ENCODE data around the gene ZMYM4.

DNA sequence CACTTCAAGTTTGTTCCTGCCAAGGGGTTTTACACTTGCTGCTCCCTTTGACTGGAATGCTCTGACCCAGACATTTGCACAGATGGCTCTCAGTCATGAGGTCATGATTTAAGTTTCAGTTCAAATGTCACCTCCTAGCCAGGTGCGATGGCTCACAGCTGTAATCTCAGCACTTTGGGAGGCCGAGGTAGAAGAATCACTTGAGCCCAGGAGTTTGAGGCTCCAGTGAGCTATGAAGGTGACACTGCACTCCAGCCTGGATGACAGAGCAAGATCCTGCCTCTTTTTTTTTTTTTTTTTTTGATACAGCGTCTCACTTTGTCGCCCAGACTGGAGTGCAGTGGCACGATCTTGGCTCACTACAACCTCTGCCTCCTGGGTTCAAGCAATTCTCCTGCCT, 4.5 kb upstream of the ZMYM4 start:
- TF ChIP-seq, protein P1, sequence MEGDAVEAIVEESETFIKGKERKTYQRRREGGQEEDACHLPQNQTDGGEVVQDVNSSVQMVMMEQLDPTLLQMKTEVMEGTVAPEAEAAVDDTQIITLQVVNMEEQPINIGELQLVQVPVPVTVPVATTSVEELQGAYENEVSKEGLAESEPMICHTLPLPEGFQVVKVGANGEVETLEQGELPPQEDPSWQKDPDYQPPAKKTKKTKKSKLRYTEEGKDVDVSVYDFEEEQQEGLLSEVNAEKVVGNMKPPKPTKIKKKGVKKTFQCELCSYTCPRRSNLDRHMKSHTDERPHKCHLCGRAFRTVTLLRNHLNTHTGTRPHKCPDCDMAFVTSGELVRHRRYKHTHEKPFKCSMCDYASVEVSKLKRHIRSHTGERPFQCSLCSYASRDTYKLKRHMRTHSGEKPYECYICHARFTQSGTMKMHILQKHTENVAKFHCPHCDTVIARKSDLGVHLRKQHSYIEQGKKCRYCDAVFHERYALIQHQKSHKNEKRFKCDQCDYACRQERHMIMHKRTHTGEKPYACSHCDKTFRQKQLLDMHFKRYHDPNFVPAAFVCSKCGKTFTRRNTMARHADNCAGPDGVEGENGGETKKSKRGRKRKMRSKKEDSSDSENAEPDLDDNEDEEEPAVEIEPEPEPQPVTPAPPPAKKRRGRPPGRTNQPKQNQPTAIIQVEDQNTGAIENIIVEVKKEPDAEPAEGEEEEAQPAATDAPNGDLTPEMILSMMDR (IDR thresholded peaks at IDR 0.05; ENCODE audit: poor library complexity, severe bottlenecking): no peak
- no peak for TF ChIP-seq POLR2AphosphoS5 (IDR thresholded peaks at IDR 0.05)
- TF ChIP-seq RAD21 (conservative IDR thresholded peaks at IDR 0.05): no peak
- no peak for TF ChIP-seq EZH2 (IDR thresholded peaks at IDR 0.05; ENCODE audit: borderline replicate concordance, insufficient read depth, low read length, poor library complexity, severe bottlenecking)
- TF ChIP-seq EP300 (conservative IDR thresholded peaks at IDR 0.05; ENCODE audit: poor library complexity, severe bottlenecking): no peak
- TF ChIP-seq, protein P2, sequence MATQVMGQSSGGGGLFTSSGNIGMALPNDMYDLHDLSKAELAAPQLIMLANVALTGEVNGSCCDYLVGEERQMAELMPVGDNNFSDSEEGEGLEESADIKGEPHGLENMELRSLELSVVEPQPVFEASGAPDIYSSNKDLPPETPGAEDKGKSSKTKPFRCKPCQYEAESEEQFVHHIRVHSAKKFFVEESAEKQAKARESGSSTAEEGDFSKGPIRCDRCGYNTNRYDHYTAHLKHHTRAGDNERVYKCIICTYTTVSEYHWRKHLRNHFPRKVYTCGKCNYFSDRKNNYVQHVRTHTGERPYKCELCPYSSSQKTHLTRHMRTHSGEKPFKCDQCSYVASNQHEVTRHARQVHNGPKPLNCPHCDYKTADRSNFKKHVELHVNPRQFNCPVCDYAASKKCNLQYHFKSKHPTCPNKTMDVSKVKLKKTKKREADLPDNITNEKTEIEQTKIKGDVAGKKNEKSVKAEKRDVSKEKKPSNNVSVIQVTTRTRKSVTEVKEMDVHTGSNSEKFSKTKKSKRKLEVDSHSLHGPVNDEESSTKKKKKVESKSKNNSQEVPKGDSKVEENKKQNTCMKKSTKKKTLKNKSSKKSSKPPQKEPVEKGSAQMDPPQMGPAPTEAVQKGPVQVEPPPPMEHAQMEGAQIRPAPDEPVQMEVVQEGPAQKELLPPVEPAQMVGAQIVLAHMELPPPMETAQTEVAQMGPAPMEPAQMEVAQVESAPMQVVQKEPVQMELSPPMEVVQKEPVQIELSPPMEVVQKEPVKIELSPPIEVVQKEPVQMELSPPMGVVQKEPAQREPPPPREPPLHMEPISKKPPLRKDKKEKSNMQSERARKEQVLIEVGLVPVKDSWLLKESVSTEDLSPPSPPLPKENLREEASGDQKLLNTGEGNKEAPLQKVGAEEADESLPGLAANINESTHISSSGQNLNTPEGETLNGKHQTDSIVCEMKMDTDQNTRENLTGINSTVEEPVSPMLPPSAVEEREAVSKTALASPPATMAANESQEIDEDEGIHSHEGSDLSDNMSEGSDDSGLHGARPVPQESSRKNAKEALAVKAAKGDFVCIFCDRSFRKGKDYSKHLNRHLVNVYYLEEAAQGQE (IDR thresholded peaks at IDR 0.05; ENCODE audit: borderline replicate concordance): no peak
- no peak for TF ChIP-seq SMC3 (conservative IDR thresholded peaks at IDR 0.05; ENCODE audit: poor library complexity)

Data from neural cell (in vitro differentiated cells).